GM15510 (cell line): ENCODE data around the gene ETF1.

ENCODE experiments used
- POLR2A ChIP-seq: IDR thresholded peaks from 3 replicates; pipeline ENCODE4 v1.6.1; 2011; ENCODE audit warnings: borderline replicate concordance; ENCODE audit not compliant: insufficient read length; ENCODE audit errors: extremely low read depth

The ETF1 gene

DNA sequence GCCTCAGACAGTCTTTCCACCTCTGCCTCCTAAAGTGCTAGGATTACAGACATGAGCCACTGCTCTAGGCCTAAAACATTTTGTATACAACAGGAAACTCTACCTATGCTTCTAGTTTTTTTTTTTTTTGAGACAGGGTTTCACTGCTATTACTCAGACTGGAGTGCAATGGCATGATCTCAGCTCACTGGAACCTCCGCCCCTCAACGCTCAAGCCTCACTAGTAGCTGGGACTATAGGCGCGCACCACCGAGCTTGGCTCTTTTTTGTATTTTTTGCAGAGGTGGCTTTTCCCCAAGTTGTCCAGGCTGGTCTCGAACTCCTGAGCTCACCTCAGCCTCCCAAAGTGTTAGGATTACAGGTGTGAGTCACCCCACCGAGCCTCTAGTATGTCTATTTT, 26.7 kb upstream of the ETF1 start:
- TF ChIP-seq POLR2A: no peak

DNA sequence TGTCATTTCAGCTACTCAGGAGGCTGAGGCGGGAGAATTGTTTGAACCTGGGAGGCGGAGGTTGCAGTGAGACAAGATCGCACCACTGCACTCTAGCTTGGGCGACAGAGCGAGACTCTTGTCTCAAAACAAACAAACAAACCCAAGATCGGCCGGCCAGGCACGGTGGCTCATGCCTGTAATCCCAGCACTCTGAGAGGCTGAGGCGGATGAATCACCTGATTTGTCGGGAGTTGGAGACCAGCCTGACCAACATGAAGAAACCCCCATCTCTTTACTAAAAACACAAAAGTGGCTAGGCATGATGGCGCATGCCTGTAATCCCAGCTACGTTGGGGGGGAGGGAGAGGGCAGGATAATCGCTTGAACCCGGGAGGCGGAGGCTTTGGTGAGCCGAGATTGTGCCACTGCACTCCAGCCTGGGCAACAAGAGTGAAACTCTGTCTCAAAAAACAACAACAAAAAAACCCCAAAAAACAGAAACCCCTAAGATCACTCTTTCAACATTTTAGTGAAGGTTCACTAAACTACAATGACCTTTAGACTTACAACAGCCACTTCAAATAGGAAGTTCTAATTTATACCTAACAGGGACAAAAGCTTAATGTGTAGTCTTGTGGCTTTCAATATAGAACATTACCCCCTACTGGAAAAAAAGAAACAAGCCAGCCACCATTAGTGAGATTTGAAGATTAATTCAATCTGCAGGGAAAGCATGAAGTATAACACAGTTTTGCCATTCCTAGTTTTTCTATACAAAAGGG, 25.2 kb upstream of the ETF1 start:
- no peak for TF ChIP-seq POLR2A

GRCh38 chr5:138566792-138567191, 23.8 kb upstream of the ETF1 start:
- TF ChIP-seq POLR2A: no peak

- TF ChIP-seq POLR2A: no peak
Measured at GRCh38 chr5:138565100-138565821, 22.2 kb upstream of the ETF1 start.

DNA sequence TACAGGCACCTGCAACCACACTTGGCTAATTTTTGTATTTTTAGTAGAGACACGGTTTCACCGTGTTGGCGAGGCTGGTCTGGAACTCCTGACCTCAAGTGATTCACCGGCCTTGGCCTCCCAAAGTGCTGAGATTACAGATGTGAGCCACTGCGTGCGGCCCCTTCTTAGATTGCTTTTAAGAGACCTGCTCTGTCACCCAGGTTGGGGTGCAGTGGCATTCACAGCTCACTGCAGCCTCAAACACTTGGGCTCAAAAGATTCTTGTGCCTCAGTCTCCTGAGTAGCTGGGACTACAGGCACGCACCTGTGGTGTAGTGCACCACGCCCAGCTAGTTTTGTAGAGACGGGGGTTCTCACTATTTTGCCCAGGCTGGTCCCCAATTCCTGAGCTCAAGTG, 21.2 kb upstream of the ETF1 start:
- TF ChIP-seq POLR2A: no peak

- TF ChIP-seq POLR2A: no peak
Measured at GRCh38 chr5:138563340-138564118, 20.5 kb upstream of the ETF1 start.

- no peak for TF ChIP-seq POLR2A
Measured at GRCh38 chr5:138560971-138561370, 17.9 kb upstream of the ETF1 start.

DNA sequence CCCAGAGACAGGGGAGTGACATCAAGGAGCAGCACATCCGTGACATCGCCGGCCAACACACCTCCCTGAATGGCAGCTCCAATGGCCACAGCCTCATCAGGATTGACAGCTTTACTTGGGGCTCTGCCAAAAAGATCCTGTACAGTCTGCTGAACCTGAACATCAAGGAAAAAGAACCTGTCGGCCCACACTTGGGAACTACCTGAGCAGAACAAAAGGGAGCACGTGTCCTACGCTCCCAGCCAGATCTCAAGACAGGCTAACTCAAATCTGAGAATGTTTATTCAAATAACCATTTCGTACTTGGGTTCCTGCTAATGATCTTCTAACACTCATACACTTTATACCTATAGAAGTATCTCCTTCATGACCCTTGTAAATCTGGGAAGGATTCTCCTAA, 16.9 kb upstream of the ETF1 start:
- TF ChIP-seq POLR2A: no peak

GRCh38 chr5:138557677-138558076, 14.6 kb upstream of the ETF1 start:
- no peak for TF ChIP-seq POLR2A

DNA sequence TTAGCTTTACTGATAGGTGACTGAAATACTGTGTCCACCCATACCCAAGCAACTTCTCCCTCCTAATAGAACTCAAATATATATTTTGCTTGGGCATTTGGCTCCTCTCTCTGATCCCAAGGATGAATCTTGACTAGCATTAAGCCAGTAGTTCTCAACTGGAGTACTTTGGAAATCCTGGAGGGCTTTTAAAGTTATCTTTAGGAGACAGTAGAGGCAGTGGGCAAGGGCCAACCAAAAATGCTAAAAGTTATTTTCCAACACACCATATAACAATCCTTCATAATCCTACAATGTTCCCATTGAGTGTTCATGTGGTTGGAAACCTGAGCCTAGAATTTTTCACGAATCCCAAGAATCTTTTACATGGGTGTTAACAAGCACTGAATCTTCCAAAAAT, 11.1 kb upstream of the ETF1 start:
- no peak for TF ChIP-seq POLR2A

GRCh38 chr5:138553437-138554095, 10.5 kb upstream of the ETF1 start:
- no peak for TF ChIP-seq POLR2A

GRCh38 chr5:138552657-138553056, 9.6 kb upstream of the ETF1 start:
- no peak for TF ChIP-seq POLR2A

DNA sequence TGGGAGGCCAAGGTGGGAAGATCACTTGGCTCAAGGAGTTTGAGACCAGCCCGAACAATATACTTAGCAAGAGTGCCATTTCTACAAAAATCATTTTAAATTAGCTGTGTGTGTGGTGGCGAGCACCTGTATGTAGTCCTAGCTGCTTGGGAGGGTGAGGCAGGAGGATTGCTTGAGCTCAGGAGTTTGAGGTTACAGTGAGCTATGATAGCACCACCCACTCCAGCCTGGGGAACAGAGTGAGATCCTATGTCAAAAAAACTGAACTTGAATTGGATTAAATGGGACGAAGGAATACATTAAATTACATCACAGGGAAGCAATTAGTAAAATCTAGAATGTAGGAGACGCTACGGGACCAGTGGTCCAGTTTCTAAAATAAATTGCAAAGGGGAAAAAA, 6.4 kb upstream of the ETF1 start:
- no peak for TF ChIP-seq POLR2A

DNA sequence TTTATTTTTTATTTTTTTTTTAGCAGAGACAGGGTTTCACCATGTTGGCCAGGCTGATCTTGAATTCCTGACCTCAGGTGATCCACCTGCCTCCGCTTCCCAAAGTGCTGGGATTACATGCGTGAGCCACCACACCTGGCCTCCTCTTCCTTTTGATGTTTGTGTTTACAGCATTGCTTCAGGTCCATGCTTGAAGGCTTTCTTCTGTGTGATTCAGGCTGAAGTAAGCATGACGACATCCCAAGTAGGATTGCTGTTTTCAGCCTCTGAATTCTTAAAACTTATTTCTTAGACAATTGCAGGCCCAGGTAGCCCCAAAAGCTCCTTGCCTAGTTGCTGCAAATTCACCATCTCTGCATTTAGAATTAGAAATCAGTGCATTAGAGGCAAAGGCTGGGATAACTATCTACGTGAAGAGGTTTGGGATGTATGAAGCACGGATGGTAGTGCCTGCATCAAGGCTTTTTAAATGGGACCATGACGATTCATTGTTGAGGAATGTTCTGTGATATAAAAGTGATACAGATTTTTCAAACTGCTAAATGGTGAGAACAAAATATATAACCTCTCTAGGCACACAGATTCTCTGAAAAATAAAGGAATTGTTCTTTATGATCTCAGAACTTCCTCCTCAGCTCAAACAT, 3.0 kb upstream of the ETF1 start:
- TF ChIP-seq POLR2A: no peak
